Transverse colon (tissue), 4 donors: Measurements from ENCODE around the gene TMEM237. TPM values are rescaled to one million over a fixed set of nuclear protein-coding genes. Genes with fewer than 3 reads are reported as not detected.

Experiments used
- DNase-seq: peaks from one replicate; pipeline ENCODE4 v3.0.0-alpha.2; 2019
- H3K27ac ChIP-seq, 4 donors: fragments of 200-600 bp; sonication (generic); 2 replicates each; pipeline ENCODE4 v1.5.1; 2016 to 2018; ENCODE audit warnings: inconsistent platforms in 4 of 4
- H3K27me3 ChIP-seq: fragments of 200-600 bp; sonication (generic); 2 replicates; pipeline ENCODE4 v1.5.1; 2017; ENCODE audit warnings: inconsistent platforms
- H3K36me3 ChIP-seq, 4 donors: fragments of 200-600 bp; sonication (generic); 2 replicates each; pipeline ENCODE4 v1.5.1; 2017 to 2019; ENCODE audit warnings: inconsistent platforms in 4 of 4
- H3K4me1 ChIP-seq, 4 donors: fragments of 200-600 bp; sonication (generic); 2 replicates each; pipeline ENCODE4 v1.5.1; 2017 to 2020; ENCODE audit warnings: inconsistent platforms in 4 of 4
- H3K4me3 ChIP-seq, 4 donors: fragments of 200-600 bp; sonication (generic); 1 replicate in 1 of 4; 2 replicates in 3 of 4; pipeline versions ENCODE4 v1.5.1 to v1.6.1; 2017 to 2019; ENCODE audit warnings: inconsistent platforms in 4 of 4
- H3K9me3 ChIP-seq, 2 donors: fragments of 200-600 bp; sonication (generic); 2 replicates each; pipeline ENCODE4 v1.5.1; 2017 to 2019; ENCODE audit warnings: inconsistent platforms in 2 of 2
- CTCF ChIP-seq, 5 experiments: fragments of 200-600 bp in 3 of 5; fragments of 450-650 bp in 2 of 5; sonication (generic) in 3 of 5; IDR thresholded peaks; 1 replicate in 2 of 5; 2 replicates in 3 of 5; pipeline ENCODE4 v1.5.1; 2016 to 2017; ENCODE audit warnings: antibody characterized with exemption in 5 of 5, inconsistent platforms in 3 of 5, mild to moderate bottlenecking in 2 of 5, moderate library complexity in 1 of 5
- EP300 ChIP-seq: sonication (generic); formaldehyde crosslinking; IDR thresholded peaks from one replicate; pipeline ENCODE4 v1.6.1; 2017; ENCODE audit warnings: antibody characterized with exemption, low read depth
- POLR2A ChIP-seq: fragments of 450-650 bp; IDR thresholded peaks from one replicate; pipeline ENCODE4 v1.6.1; 2016; ENCODE audit warnings: antibody characterized with exemption, mild to moderate bottlenecking, moderate library complexity
- POLR2AphosphoS5 ChIP-seq, 3 donors: sonication (generic); formaldehyde crosslinking; IDR thresholded peaks; one replicate each; pipeline ENCODE4 v1.6.1; 2016; ENCODE audit warnings: antibody characterized with exemption in 3 of 3
- WGBS, 2 donors: methylation state at CpG; one replicate each; pipeline ENCODE4 v1.1.5; 2018; ENCODE audit warnings: low coverage in 1 of 2; 5-methylcytosine and 5-hydroxymethylcytosine counted together
- in situ Hi-C, 4 donors: fragments of 200-750 bp; cut with MboI; loops; one replicate each; pipeline versions ENCODE4 v1.15.0 to v1.15.1; 2017; ENCODE audit warnings: low sequenced_read_pairs in 3 of 4, low pct_ligation_motif_present in 1 of 4, low pct_unique_long_range_greater_than_20kb in 1 of 4
- intact Hi-C: fragments of 100-400 bp; cut with DNase I; formaldehyde crosslinking; loops from one replicate; pipeline ENCODE4 v1.15.1; 2023; ENCODE audit warnings: low total_unique reads
- total RNA-seq, 4 donors: library from RNA; depleted of rRNA; stranded (reverse); fragments of >200 nt; gene quantifications; one replicate each; pipeline ENCODE4 v1.1.0, GENCODE V29; 2016

The TMEM237 gene
- total RNA-seq, 4 donors from 2014 or later: 2.0 to 7.6 (median 4.7) TPM

- no peak overlapping the region for H3K27ac ChIP-seq
- H3K4me3 ChIP-seq: no peak overlapping the region
- intact Hi-C loops (no loop called here), in situ Hi-C loops (no loop called here)
- no peaks in the 10 kb centered on the region for H3K36me3 ChIP-seq
- H3K27me3 ChIP-seq: no peaks in the 10 kb centered on the region
- TF ChIP-seq POLR2A (no peak), EP300 (no peak), CTCF (IDR thresholded peaks at IDR 0.05) (no peak), POLR2AphosphoS5 (IDR thresholded peaks at IDR 0.05) (no peak)
- H3K9me3 ChIP-seq: no peaks in the 10 kb centered on the region
- 92 to 100% methylated on average over 1 of the region's 1 CpG for WGBS, 2 donors
- DNase-seq: no peak
- H3K4me1 ChIP-seq: no peaks in the 10 kb centered on the region
Observed at GRCh38 chr2:201669865-201670264, 26.6 kb upstream of the TMEM237 start.

- intact Hi-C loops: no loop called here
- Histone ChIP-seq H3K9me3 (no peaks in the 10 kb centered on the region), H3K27me3 (no peaks in the 10 kb centered on the region), H3K4me3 (no peak overlapping the region), H3K36me3 (no peaks in the 10 kb centered on the region), H3K4me1 (no peaks in the 10 kb centered on the region), H3K27ac (no peak overlapping the region)
- in situ Hi-C loops: no loop called here
- 74 to 75% methylated on average over 2 to 3 of the region's 3 CpGs for WGBS, 2 donors
- no peak for TF ChIP-seq POLR2AphosphoS5 (IDR thresholded peaks at IDR 0.05)
- TF ChIP-seq POLR2A: no peak
- TF ChIP-seq EP300: no peak
- no peak for TF ChIP-seq CTCF (IDR thresholded peaks at IDR 0.05)
- no peak for DNase-seq
Observed at GRCh38 chr2:201668402-201668910, 25.2 kb upstream of the TMEM237 start.

GRCh38 chr2:201664334-201664733, 21.0 kb upstream of the TMEM237 start:
- Histone ChIP-seq H3K4me1 (no peaks in the 10 kb centered on the region), H3K36me3 (no peaks in the 10 kb centered on the region), H3K27ac (no peak overlapping the region), H3K4me3 (no peak overlapping the region), H3K9me3 (no peaks in the 10 kb centered on the region), H3K27me3 (no peaks in the 10 kb centered on the region)
- no peak for DNase-seq
- TF ChIP-seq CTCF (IDR thresholded peaks at IDR 0.05): no peak
- no peak for TF ChIP-seq EP300
- no peak for TF ChIP-seq POLR2A
- no peak for TF ChIP-seq POLR2AphosphoS5 (IDR thresholded peaks at IDR 0.05)
- in situ Hi-C loops (no loop called here), intact Hi-C loops (no loop called here)
- WGBS, 2 donors: 85% methylated on average over 8 of the region's 8 CpGs

- in situ Hi-C loops (no loop called here), intact Hi-C loops (no loop called here)
- Histone ChIP-seq H3K4me3 (no peak overlapping the region), H3K27me3 (no peaks in the 10 kb centered on the region), H3K27ac (no peak overlapping the region), H3K4me1 (no peaks in the 10 kb centered on the region), H3K9me3 (no peaks in the 10 kb centered on the region), H3K36me3 (no peaks in the 10 kb centered on the region)
- TF ChIP-seq EP300 (no peak), CTCF (IDR thresholded peaks at IDR 0.05) (no peak), POLR2A (no peak), POLR2AphosphoS5 (IDR thresholded peaks at IDR 0.05) (no peak)
- no peak for DNase-seq
- 56 to 80% methylated on average over 1 to 5 of the region's 5 CpGs for WGBS, 2 donors
Observed at GRCh38 chr2:201661366-201661765, 18.1 kb upstream of the TMEM237 start.
